OCI-LY7 (cell line): ENCODE data around the gene PIK3C2B.

ENCODE experiments used
- CTCF ChIP-seq: fragments of 200-600 bp; sonication (generic); conservative IDR thresholded peaks from 2 replicates; pipeline ENCODE4 v1.5.1; 2014; ENCODE audit warnings: mild to moderate bottlenecking, antibody characterized with exemption, low read length, moderate library complexity, mixed read lengths
- EZH2phosphoT487 ChIP-seq: fragments of 200-600 bp; sonication (generic); IDR thresholded peaks from 2 replicates; pipeline ENCODE4 v1.6.1; 2018; ENCODE audit warnings: low read depth, borderline replicate concordance, mild to moderate bottlenecking, mixed run types, antibody characterized with exemption, low read length, moderate library complexity, mixed read lengths

- TF ChIP-seq CTCF (no peak), EZH2phosphoT487 (no peak)
Observed at GRCh38 chr1:204455831-204456145, 38.8 kb downstream of the PIK3C2B start.
